ENCODE measurements around the gene PLPPR5. TPM values are rescaled to one million over a fixed set of nuclear protein-coding genes. Genes with fewer than 3 reads are reported as not detected.
A peak's percentile ranks its signal among the peaks of the same experiment; 100 is the strongest.
"Not testable (repeated sequence)": the region's sequence is repeated elsewhere in the genome, so short reads cannot be mapped to it uniquely, and the experiment has no call there.

PLPPR5 gene
- not detected for total RNA-seq
- not detected for total RNA-seq (2013)

GRCh38 chr1:99004861-99005442, at the start of gene PLPPR5:
TSS of gene PLPPR5 (minus strand) at chr1:99004861. CDS start at chr1:99004671, 190 bp downstream.
- H3K4me3 Mint-ChIP-seq: peak within 1 kb of the TSS; percentile 47
- DNase-seq (peak in 1 of 2 donors; percentile 21), ATAC-seq (peak in 1 of 3 donors; percentile 13)
- no peaks in the 10 kb centered on the region for H3K36me3 Mint-ChIP-seq
- Histone ChIP-seq H3K27ac (ENCODE audit: low read length) (no peak within 1 kb of the TSS), H3K4me3 (ENCODE audit: low read length) (no peak within 1 kb of the TSS), H3K27me3 (ENCODE audit: control insufficient read depth, insufficient read depth, low read length) (peaks cover 18% of the 10 kb centered on the region), H3K9me3 (ENCODE audit: control insufficient read depth, insufficient read depth, low read length) (no peaks in the 10 kb centered on the region), H3K36me3 (ENCODE audit: control insufficient read depth, insufficient read depth, low read length) (no peaks in the 10 kb centered on the region), H3K4me1 (ENCODE audit: control insufficient read depth, insufficient read depth, low read length) (peaks cover 12% of the 10 kb centered on the region)
- H3K27me3 Mint-ChIP-seq (ENCODE audit: low read depth in 2 of 2): peaks cover 12 to 51% of the 10 kb centered on the region in 2 donors
- H3K4me1 Mint-ChIP-seq: no peaks in the 10 kb centered on the region
- 4% methylated on average over 56 of the region's 56 CpGs for WGBS (ENCODE audit: insufficient coverage)
- H3K9me3 Mint-ChIP-seq: peaks cover 0 to 2% of the 10 kb centered on the region in 2 donors
- intact Hi-C loops (cut with micrococcal nuclease): no loop called here
- no peak within 1 kb of the TSS for H3K27ac Mint-ChIP-seq
- TF ChIP-seq CTCF (IDR thresholded peaks at IDR 0.05): no peak

GRCh38 chr1:99051611-99052283, 47.1 kb upstream of the PLPPR5 start:
- Histone ChIP-seq H3K4me3 (ENCODE audit: low read length) (no peak overlapping the region), H3K9me3 (ENCODE audit: control insufficient read depth, insufficient read depth, low read length) (no peaks in the 10 kb centered on the region), H3K4me1 (ENCODE audit: control insufficient read depth, insufficient read depth, low read length) (no peaks in the 10 kb centered on the region), H3K36me3 (ENCODE audit: control insufficient read depth, insufficient read depth, low read length) (no peaks in the 10 kb centered on the region), H3K27me3 (ENCODE audit: control insufficient read depth, insufficient read depth, low read length) (peaks cover 2% of the 10 kb centered on the region), H3K27ac (ENCODE audit: low read length) (no peak overlapping the region)
- WGBS (ENCODE audit: insufficient coverage): 90% methylated on average over 10 of the region's 10 CpGs
- intact Hi-C loops (cut with micrococcal nuclease): no loop called here
- H3K4me1 Mint-ChIP-seq: no peaks in the 10 kb centered on the region
- peaks cover 0 to 11% of the 10 kb centered on the region in 2 donors for H3K9me3 Mint-ChIP-seq
- ATAC-seq: no peak
- no peak for DNase-seq
- no peak for TF ChIP-seq CTCF (IDR thresholded peaks at IDR 0.05)
- H3K27me3 Mint-ChIP-seq (ENCODE audit: low read depth in 2 of 2): no peaks in the 10 kb centered on the region
- H3K36me3 Mint-ChIP-seq: no peaks in the 10 kb centered on the region
- no peak overlapping the region for H3K4me3 Mint-ChIP-seq
- no peak overlapping the region for H3K27ac Mint-ChIP-seq

GRCh38 chr1:99049745-99050144, 45.1 kb upstream of the PLPPR5 start:
- WGBS (ENCODE audit: insufficient coverage): 93% methylated on average over 3 of the region's 3 CpGs
- no peak for TF ChIP-seq CTCF (IDR thresholded peaks at IDR 0.05)
- H3K4me1 Mint-ChIP-seq: no peaks in the 10 kb centered on the region
- DNase-seq: no peak
- H3K27me3 Mint-ChIP-seq (ENCODE audit: low read depth in 2 of 2): no peaks in the 10 kb centered on the region
- H3K36me3 ChIP-seq (ENCODE audit: control insufficient read depth, insufficient read depth, low read length): no peaks in the 10 kb centered on the region
- no peak overlapping the region for H3K27ac ChIP-seq (ENCODE audit: low read length)
- H3K4me1 ChIP-seq (ENCODE audit: control insufficient read depth, insufficient read depth, low read length): no peaks in the 10 kb centered on the region
- no peak for ATAC-seq
- H3K4me3 Mint-ChIP-seq: no peak overlapping the region
- no peak overlapping the region for H3K4me3 ChIP-seq (ENCODE audit: low read length)
- no peaks in the 10 kb centered on the region for H3K36me3 Mint-ChIP-seq
- peaks cover 0 to 7% of the 10 kb centered on the region in 2 donors for H3K9me3 Mint-ChIP-seq
- intact Hi-C loops (cut with micrococcal nuclease): no loop called here
- H3K27ac Mint-ChIP-seq: no peak overlapping the region
- H3K9me3 ChIP-seq (ENCODE audit: control insufficient read depth, insufficient read depth, low read length): no peaks in the 10 kb centered on the region
- peaks cover 2% of the 10 kb centered on the region for H3K27me3 ChIP-seq (ENCODE audit: control insufficient read depth, insufficient read depth, low read length)

- H3K27ac Mint-ChIP-seq; H3K4me1 ChIP-seq (ENCODE audit: control insufficient read depth, insufficient read depth, low read length); H3K36me3 ChIP-seq (ENCODE audit: control insufficient read depth, insufficient read depth, low read length); H3K36me3 Mint-ChIP-seq; H3K4me3 ChIP-seq (ENCODE audit: low read length); H3K27me3 Mint-ChIP-seq (ENCODE audit: low read depth in 2 of 2); H3K27ac ChIP-seq (ENCODE audit: low read length); H3K27me3 ChIP-seq (ENCODE audit: control insufficient read depth, insufficient read depth, low read length); H3K4me3 Mint-ChIP-seq; DNase-seq; H3K4me1 Mint-ChIP-seq; intact Hi-C loops (cut with micrococcal nuclease); ATAC-seq: not testable (repeated sequence)
- peaks cover 12 to 13% of the 10 kb centered on the region in 2 donors for H3K9me3 Mint-ChIP-seq
- 70% methylated on average over 5 of the region's 5 CpGs for whole genome bisulfite sequencing (ENCODE audit: insufficient coverage)
- peaks cover 14% of the 10 kb centered on the region for H3K9me3 ChIP-seq (ENCODE audit: control insufficient read depth, insufficient read depth, low read length)
These were observed 32.1 kb upstream of the PLPPR5 start for GRCh38 chr1:99036746-99037145.

All from natural killer cell (primary cell).